ENCODE results near the gene CEP112. TPM values are rescaled to one million over a fixed set of nuclear protein-coding genes. Genes with fewer than 3 reads are reported as not detected.

The CEP112 gene
- total and polyA plus RNA-seq, 2 of the 4 experiments (the other 2 are of a cell fraction), result 2.5 to 5.6 TPM

DNA sequence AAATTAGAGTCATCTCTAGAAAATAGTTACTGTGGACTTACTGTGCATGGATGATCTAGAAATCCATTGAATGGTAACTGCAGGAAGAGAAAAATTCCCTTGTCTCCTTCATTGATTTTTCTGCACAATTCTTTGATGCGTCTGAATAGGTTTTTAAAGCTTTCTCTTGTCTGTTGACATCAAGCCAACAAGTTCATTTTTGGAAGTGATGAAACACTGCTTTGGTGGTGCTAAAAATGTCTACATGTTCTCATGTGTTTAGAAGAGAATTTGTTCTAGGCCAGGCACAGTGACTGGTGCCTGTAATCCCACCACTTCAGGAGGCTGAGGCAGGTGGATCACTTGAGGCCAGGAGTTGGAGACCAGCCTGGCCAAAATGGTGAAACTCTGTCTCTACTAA is 573.4 kb downstream of the CEP112 start:
- no peak overlapping the region for H3K18ac ChIP-seq (ENCODE audit: low read depth, low read length)
- TF ChIP-seq SMC3 (IDR thresholded peaks at IDR 0.05; ENCODE audit: low read depth, low read length) (no peak), FOS (IDR thresholded peaks at IDR 0.05; ENCODE audit: low read depth, low read length) (no peak), NFE2L2 (IDR thresholded peaks at IDR 0.05; ENCODE audit: low read depth, low read length) (no peak), RCOR1 (IDR thresholded peaks at IDR 0.05; ENCODE audit: insufficient replicate concordance, low read length) (no peak), USF2 (IDR thresholded peaks at IDR 0.05; ENCODE audit: low read depth, low read length) (no peak), MXI1 (IDR thresholded peaks at IDR 0.05; ENCODE audit: borderline replicate concordance, low read depth, low read length) (no peak), RAD21 (IDR thresholded peaks at IDR 0.05; ENCODE audit: low read length) (no peak), MAZ (IDR thresholded peaks at IDR 0.05; ENCODE audit: borderline replicate concordance, low read depth, low read length) (no peak), POLR2A (IDR thresholded peaks at IDR 0.05; ENCODE audit: low read depth, low read length) (no peak)
- TF ChIP-seq, protein P1, sequence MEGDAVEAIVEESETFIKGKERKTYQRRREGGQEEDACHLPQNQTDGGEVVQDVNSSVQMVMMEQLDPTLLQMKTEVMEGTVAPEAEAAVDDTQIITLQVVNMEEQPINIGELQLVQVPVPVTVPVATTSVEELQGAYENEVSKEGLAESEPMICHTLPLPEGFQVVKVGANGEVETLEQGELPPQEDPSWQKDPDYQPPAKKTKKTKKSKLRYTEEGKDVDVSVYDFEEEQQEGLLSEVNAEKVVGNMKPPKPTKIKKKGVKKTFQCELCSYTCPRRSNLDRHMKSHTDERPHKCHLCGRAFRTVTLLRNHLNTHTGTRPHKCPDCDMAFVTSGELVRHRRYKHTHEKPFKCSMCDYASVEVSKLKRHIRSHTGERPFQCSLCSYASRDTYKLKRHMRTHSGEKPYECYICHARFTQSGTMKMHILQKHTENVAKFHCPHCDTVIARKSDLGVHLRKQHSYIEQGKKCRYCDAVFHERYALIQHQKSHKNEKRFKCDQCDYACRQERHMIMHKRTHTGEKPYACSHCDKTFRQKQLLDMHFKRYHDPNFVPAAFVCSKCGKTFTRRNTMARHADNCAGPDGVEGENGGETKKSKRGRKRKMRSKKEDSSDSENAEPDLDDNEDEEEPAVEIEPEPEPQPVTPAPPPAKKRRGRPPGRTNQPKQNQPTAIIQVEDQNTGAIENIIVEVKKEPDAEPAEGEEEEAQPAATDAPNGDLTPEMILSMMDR (conservative IDR thresholded peaks at IDR 0.05; ENCODE audit: low read depth, low read length), result no peak
- H4K20me1 ChIP-seq (ENCODE audit: insufficient read depth, low read length), result no peaks in the 10 kb centered on the region
- no peaks in the 10 kb centered on the region for H3K9me1 ChIP-seq (ENCODE audit: insufficient read depth, low read length)
- DNase-seq, result no peak
- no CpG with 5 or more reads among the region's 1 CpG for WGBS, 2 experiments (ENCODE audit: extremely low coverage in 2 of 2, insufficient read length in 1 of 2)
- H3K79me1 ChIP-seq (ENCODE audit: low read depth in 1 of 2, low read length in 2 of 2), result no peaks in the 10 kb centered on the region
- H2AK9ac ChIP-seq (replicated peaks; ENCODE audit: low read depth, low read length, poor library complexity), result no peak overlapping the region
- no peak overlapping the region for H2AFZ ChIP-seq (replicated peaks; ENCODE audit: low read length, poor library complexity)
- CTCF ChIA-PET, result interaction anchor here (0.6 kb wide), 1 partner anchor 267 kb away, joined by 3 read pairs; no protein-coding TSS in a partner anchor
- H2AK5ac ChIP-seq (ENCODE audit: low read depth, low read length), result no peak overlapping the region
- no peak overlapping the region for H4K5ac ChIP-seq (ENCODE audit: low read depth, low read length)
- H3K4me1 ChIP-seq (ENCODE audit: control insufficient read depth, insufficient read depth, low read length), result no peaks in the 10 kb centered on the region
- POLR2A ChIA-PET (ENCODE audit: unreplicated experiment), result no interaction called here
- no peak overlapping the region for H3K4me2 ChIP-seq (ENCODE audit: low read depth, low read length)
- H3K4me3 ChIP-seq (ENCODE audit: insufficient read depth, low read depth, low read length), result no peak overlapping the region
- H3K14ac ChIP-seq (replicated peaks; ENCODE audit: low read depth, low read length), result no peak overlapping the region
- H3K27ac ChIP-seq (ENCODE audit: insufficient read depth, low read length), result no peak overlapping the region
- dilution Hi-C loops (cut with HindIII; ENCODE audit: low sequenced_read_pairs, unreplicated experiment), result no loop called here
- no peak overlapping the region for H3K56ac ChIP-seq (ENCODE audit: extremely low read depth, insufficient read depth, low read length)
- peaks cover 7% of the 10 kb centered on the region for H3K27me3 ChIP-seq (ENCODE audit: control insufficient read depth, insufficient read depth, low read length)
- in situ Hi-C loops (cut with MboI; ENCODE audit: low sequenced_read_pairs), result no loop called here
- H3K23ac ChIP-seq (ENCODE audit: low read depth, low read length), result no peak overlapping the region
- no peak overlapping the region for H4K91ac ChIP-seq (ENCODE audit: insufficient read depth, low read depth, low read length)
- H2BK120ac ChIP-seq (ENCODE audit: low read depth, low read length), result no peak overlapping the region
- H2BK20ac ChIP-seq (ENCODE audit: low read depth, low read length), result no peak overlapping the region
- H4K8ac ChIP-seq (ENCODE audit: low read depth in 2 of 2, low read length in 2 of 2), result no peak overlapping the region
- no peaks in the 10 kb centered on the region for H3K9me3 ChIP-seq (ENCODE audit: control insufficient read depth, insufficient read depth, low read length)
- H2BK15ac ChIP-seq (ENCODE audit: low read depth, low read length), result no peak overlapping the region
- no TSS peak for BruUV-seq (replicated peaks)
- no peak overlapping the region for H3K4ac ChIP-seq (ENCODE audit: low read depth, low read length)
- no peak overlapping the region for H2BK5ac ChIP-seq (ENCODE audit: low read depth, low read length, poor library complexity, severe bottlenecking)
- intact Hi-C loops (cut with micrococcal nuclease), result no loop called here
- ATAC-seq (ENCODE audit: low read depth), result no peak
- no peak overlapping the region for H3K9ac ChIP-seq (ENCODE audit: low read depth, low read length)
- no peaks in the 10 kb centered on the region for H3K36me3 ChIP-seq (ENCODE audit: control insufficient read depth, insufficient read depth, low read length)

Measured in IMR-90 (cell line).